WTC11 (cell line): Measurements from ENCODE around the gene PTPN21. TPM values are rescaled to one million over a fixed set of nuclear protein-coding genes. Genes with fewer than 3 reads are reported as not detected.

Experiments used
- ATAC-seq: fragments of 200-7000 bp; cut with Tn5 transposase; 2 replicates; pipeline ENCODE4 v1.10.0; 2021; ENCODE audit warnings: mild to moderate bottlenecking, moderate library complexity
- CTCF ChIA-PET: fragments of 300-600 bp; sonication (Branson Sonifier 250); formaldehyde crosslinking; loops from one replicate; lab custom pipeline; 2021; ENCODE audit warnings: antibody characterized with exemption; lab: Charles Lee
- POLR2A ChIA-PET: fragments of 350-600 bp; sonication (Branson Sonifier 250); formaldehyde crosslinking; loops from one replicate; lab custom pipeline; 2021; ENCODE audit warnings: antibody characterized with exemption; lab: Charles Lee
- DNase-seq: peaks from one replicate; pipeline ENCODE4 v3.0.0; 2021; ENCODE audit warnings: low spot score
- H3K27ac Mint-ChIP-seq: 2 replicates; pipeline ENCODE4 v1.8.0; 2021; ENCODE audit warnings: mixed read lengths
- H3K27me3 Mint-ChIP-seq: 2 replicates; pipeline ENCODE4 v1.8.0; 2021; ENCODE audit warnings: low read depth, mild to moderate bottlenecking, moderate library complexity, mixed read lengths
- H3K36me3 Mint-ChIP-seq: 2 replicates; pipeline ENCODE4 v1.8.0; 2021; ENCODE audit warnings: mixed read lengths
- H3K4me1 Mint-ChIP-seq: 2 replicates; pipeline ENCODE4 v1.8.0; 2022; ENCODE audit warnings: mixed read lengths
- H3K4me3 Mint-ChIP-seq: 2 replicates; pipeline ENCODE4 v1.8.0; 2021; ENCODE audit warnings: mild to moderate bottlenecking, moderate library complexity, mixed read lengths
- H3K9me3 Mint-ChIP-seq: 2 replicates; pipeline ENCODE4 v1.8.0; 2021; ENCODE audit warnings: mixed read lengths
- AFF4 ChIP-seq: sonication (generic); formaldehyde crosslinking; IDR thresholded peaks from 2 replicates; pipeline ENCODE4 v1.8.1; 2023; ENCODE audit warnings: mild to moderate bottlenecking, missing genetic modification reagents, borderline replicate concordance
- AR ChIP-seq: fragments of 250-450 bp; sonication (Bioruptor Pico); IDR thresholded peaks from 2 replicates; pipeline ENCODE4 v1.9.0; 2021; ENCODE audit warnings: mild to moderate bottlenecking
- ATF1 ChIP-seq: sonication (generic); formaldehyde crosslinking; IDR thresholded peaks from 2 replicates; pipeline ENCODE4 v1.8.1; 2023; ENCODE audit warnings: mild to moderate bottlenecking, moderate library complexity, missing genetic modification reagents
- CDX4 ChIP-seq: fragments of 250-450 bp; sonication (Bioruptor Pico); IDR thresholded peaks from 2 replicates; pipeline ENCODE4 v1.9.0; 2021; ENCODE audit warnings: moderate library complexity, mild to moderate bottlenecking, inconsistent platforms, borderline replicate concordance
- EMX1 ChIP-seq: fragments of 250-450 bp; sonication (Bioruptor Pico); IDR thresholded peaks from 2 replicates; pipeline ENCODE4 v1.8.0; 2021; ENCODE audit warnings: mild to moderate bottlenecking
- FOXK1 ChIP-seq: sonication (generic); formaldehyde crosslinking; IDR thresholded peaks from 2 replicates; pipeline ENCODE4 v1.8.0; 2022; ENCODE audit warnings: mild to moderate bottlenecking, moderate library complexity, missing genetic modification reagents
- FOXP1 ChIP-seq: sonication (generic); formaldehyde crosslinking; IDR thresholded peaks from 2 replicates; pipeline ENCODE4 v1.8.0; 2022; ENCODE audit warnings: missing genetic modification reagents, mild to moderate bottlenecking, moderate library complexity, borderline replicate concordance
- FOXP4 ChIP-seq: sonication (generic); formaldehyde crosslinking; IDR thresholded peaks from 2 replicates; pipeline ENCODE4 v1.8.0; 2022; ENCODE audit warnings: mild to moderate bottlenecking, missing genetic modification reagents
- GRHL2 ChIP-seq: fragments of 250-450 bp; sonication (Bioruptor Pico); IDR thresholded peaks from 2 replicates; pipeline ENCODE4 v1.8.0; 2022; ENCODE audit warnings: mild to moderate bottlenecking, moderate library complexity; ENCODE audit not compliant: insufficient replicate concordance, severe bottlenecking
- JUN ChIP-seq: sonication (generic); formaldehyde crosslinking; IDR thresholded peaks from 2 replicates; pipeline ENCODE4 v1.8.0; 2023; ENCODE audit warnings: mild to moderate bottlenecking, missing genetic modification reagents
- MLX ChIP-seq: sonication (generic); formaldehyde crosslinking; IDR thresholded peaks from 2 replicates; pipeline ENCODE4 v1.8.1; 2023; ENCODE audit warnings: mild to moderate bottlenecking, missing genetic modification reagents, moderate library complexity
- MXD4 ChIP-seq: fragments of 250-450 bp; sonication (Bioruptor Pico); IDR thresholded peaks from 2 replicates; pipeline ENCODE4 v1.8.0; 2021; ENCODE audit warnings: mild to moderate bottlenecking, moderate library complexity, borderline replicate concordance
- RELA ChIP-seq: sonication (generic); formaldehyde crosslinking; IDR thresholded peaks from 2 replicates; pipeline ENCODE4 v1.8.1; 2022; ENCODE audit warnings: missing genetic modification reagents, mild to moderate bottlenecking, borderline replicate concordance
- RORB ChIP-seq: fragments of 250-450 bp; sonication (Bioruptor Pico); IDR thresholded peaks from 2 replicates; pipeline ENCODE4 v1.9.0; 2021; ENCODE audit warnings: mild to moderate bottlenecking
- USF1 ChIP-seq: sonication (generic); formaldehyde crosslinking; IDR thresholded peaks from 2 replicates; pipeline ENCODE4 v1.8.0; 2022; ENCODE audit warnings: mild to moderate bottlenecking, missing genetic modification reagents
- ZBTB21 ChIP-seq: sonication (generic); formaldehyde crosslinking; IDR thresholded peaks from 2 replicates; pipeline ENCODE4 v1.8.1; 2023; ENCODE audit warnings: mild to moderate bottlenecking, missing genetic modification reagents, borderline replicate concordance
- ZNF121 ChIP-seq: sonication (generic); formaldehyde crosslinking; IDR thresholded peaks from 2 replicates; pipeline ENCODE4 v1.8.0; 2023; ENCODE audit warnings: missing genetic modification reagents
- ZNF219 ChIP-seq: sonication (generic); formaldehyde crosslinking; IDR thresholded peaks from 2 replicates; pipeline ENCODE4 v1.8.0; 2023; ENCODE audit warnings: missing genetic modification reagents, mild to moderate bottlenecking, borderline replicate concordance
- ZNF232 ChIP-seq: sonication (generic); formaldehyde crosslinking; IDR thresholded peaks from 2 replicates; pipeline ENCODE4 v1.8.0; 2022; ENCODE audit warnings: mild to moderate bottlenecking, missing genetic modification reagents
- ZNF512 ChIP-seq: sonication (generic); formaldehyde crosslinking; IDR thresholded peaks from 2 replicates; pipeline ENCODE4 v1.8.1; 2022; ENCODE audit warnings: missing genetic modification reagents, borderline replicate concordance
- ZSCAN18 ChIP-seq: fragments of 250-450 bp; sonication (Bioruptor Pico); IDR thresholded peaks from 2 replicates; pipeline ENCODE4 v2.1.2; 2022; ENCODE audit warnings: mild to moderate bottlenecking, moderate library complexity
- total RNA-seq: library from RNA; stranded (reverse); gene quantifications from 3 replicates; pipeline ENCODE4 v1.2.3, GENCODE V29; 2021

The PTPN21 gene
- total RNA-seq, 1 experiment from 2014 or later, result 7.5 TPM

GRCh38 chr14:88507208-88507607, 47.6 kb downstream of the PTPN21 start:
- CTCF ChIA-PET, result no interaction called here
- no peak for TF ChIP-seq MXD4 (CRISPR knock-in tag)
- no peak for TF ChIP-seq AR (CRISPR knock-in tag)
- TF ChIP-seq ATF1 (CRISPR knock-in tag), result no peak
- no peak for TF ChIP-seq GRHL2 (CRISPR knock-in tag)
- no peak for TF ChIP-seq AFF4 (CRISPR knock-in tag)
- no peak for TF ChIP-seq RORB (CRISPR knock-in tag)
- no peak for TF ChIP-seq CDX4 (CRISPR knock-in tag)
- no peak for TF ChIP-seq JUN (CRISPR knock-in tag)
- TF ChIP-seq EMX1 (CRISPR knock-in tag), result no peak
- TF ChIP-seq USF1, result no peak
- TF ChIP-seq FOXP1 (CRISPR knock-in tag), result no peak
- TF ChIP-seq ZNF232 (CRISPR knock-in tag), result no peak
- TF ChIP-seq ZBTB21 (CRISPR knock-in tag), result no peak
- no peak for TF ChIP-seq FOXK1
- TF ChIP-seq FOXP4, result no peak
- Mint-ChIP-seq H3K4me1 (no peaks in the 10 kb centered on the region), H3K36me3 (no peaks in the 10 kb centered on the region), H3K9me3 (no peaks in the 10 kb centered on the region), H3K4me3 (no peak overlapping the region), H3K27me3 (no peaks in the 10 kb centered on the region), H3K27ac (no peak overlapping the region)
- POLR2A ChIA-PET, result no interaction called here
- no peak for ATAC-seq
- no peak for DNase-seq

- no peaks in the 10 kb centered on the region for H3K36me3 Mint-ChIP-seq
- no peaks in the 10 kb centered on the region for H3K4me1 Mint-ChIP-seq
- H3K27ac Mint-ChIP-seq, result no peak overlapping the region
- no peaks in the 10 kb centered on the region for H3K27me3 Mint-ChIP-seq
- ChIA-PET POLR2A (no interaction called here), CTCF (no interaction called here)
- no peak overlapping the region for H3K4me3 Mint-ChIP-seq
- DNase-seq, result no peak
- H3K9me3 Mint-ChIP-seq, result no peaks in the 10 kb centered on the region
- no peak for ATAC-seq
- no peak for TF ChIP-seq RORB (CRISPR knock-in tag)
- no peak for TF ChIP-seq ZNF219 (CRISPR knock-in tag)
- no peak for TF ChIP-seq ZSCAN18 (CRISPR knock-in tag)
- no peak for TF ChIP-seq FOXK1
- TF ChIP-seq MLX (CRISPR knock-in tag), result no peak
- no peak for TF ChIP-seq ZNF512
- TF ChIP-seq RELA (CRISPR knock-in tag), result no peak
- TF ChIP-seq ZNF121 (CRISPR knock-in tag), result no peak
These were observed 49.2 kb downstream of the PTPN21 start for GRCh38 chr14:88505621-88506020.
